NCI-H526 (cell line): ENCODE measurements around the gene CCDC12.

Experiments used
- DNase-seq, 2 experiments: peaks; one replicate each; lab custom pipeline; 2025; lab: John Stamatoyannopoulos, UW

Gene CCDC12

DNA sequence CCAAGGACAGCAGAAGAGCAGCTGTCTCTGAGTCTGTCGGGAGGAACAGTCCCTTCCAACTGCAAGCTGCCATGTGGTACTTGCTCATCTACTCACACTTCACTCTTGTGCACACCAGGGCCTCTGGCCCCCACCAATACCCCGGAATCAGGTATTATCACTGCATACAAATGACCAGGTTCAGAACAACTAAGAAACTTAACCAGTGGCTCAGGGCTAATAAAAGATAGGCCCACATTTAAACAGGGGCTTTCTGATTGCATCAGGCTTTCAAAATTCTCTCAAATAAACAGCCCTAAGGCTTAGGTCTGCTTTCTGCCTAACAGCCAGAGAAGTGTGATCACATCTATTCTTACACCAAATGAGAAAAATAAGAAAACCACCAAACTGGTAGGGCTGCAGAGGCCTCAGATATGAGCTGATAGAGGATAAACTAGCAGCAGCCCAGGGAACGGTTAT is 20.7 kb downstream of the CCDC12 start:
- DNase-seq, result no peak

DNA sequence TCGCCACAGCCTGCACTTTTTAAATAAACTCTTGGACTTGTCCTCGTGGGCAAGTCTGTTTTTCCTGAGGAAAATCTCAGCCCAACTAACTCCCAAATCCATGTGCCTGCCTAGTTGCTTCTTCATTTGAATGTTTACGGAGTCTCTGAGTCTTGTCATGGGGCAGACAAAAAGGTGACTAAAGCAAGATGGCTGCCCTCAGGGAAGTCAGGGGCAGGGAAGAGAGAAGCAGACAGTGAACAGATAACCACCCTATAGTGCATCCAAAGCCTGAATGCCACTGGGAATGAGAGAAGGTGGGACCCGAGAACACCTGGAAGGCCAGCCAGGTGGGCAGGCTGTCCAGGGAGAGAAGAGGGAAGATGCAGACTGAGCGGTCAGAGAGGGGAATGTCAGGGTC is 21.4 kb downstream of the CCDC12 start:
- DNase-seq, result no peak

DNA sequence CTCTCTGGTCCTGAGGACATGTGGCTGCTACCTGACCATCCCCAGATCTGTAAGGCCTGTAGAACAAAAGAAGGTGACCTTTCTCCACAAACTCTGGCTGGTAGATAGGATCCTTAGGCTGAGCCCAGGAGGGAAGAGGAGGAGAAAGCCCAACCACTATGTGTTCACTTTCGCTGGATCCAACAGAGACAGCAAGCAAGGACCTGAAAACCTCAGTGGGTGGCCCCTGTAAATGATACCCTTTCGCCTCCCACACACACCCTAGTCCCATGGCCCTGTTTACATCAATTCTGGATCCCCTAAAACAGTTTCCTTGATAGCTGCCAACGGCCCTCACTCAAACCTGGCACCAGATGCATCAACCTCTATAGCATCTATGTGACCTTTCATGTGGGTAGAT is 22.4 kb downstream of the CCDC12 start:
- DNase-seq, result no peak

DNA sequence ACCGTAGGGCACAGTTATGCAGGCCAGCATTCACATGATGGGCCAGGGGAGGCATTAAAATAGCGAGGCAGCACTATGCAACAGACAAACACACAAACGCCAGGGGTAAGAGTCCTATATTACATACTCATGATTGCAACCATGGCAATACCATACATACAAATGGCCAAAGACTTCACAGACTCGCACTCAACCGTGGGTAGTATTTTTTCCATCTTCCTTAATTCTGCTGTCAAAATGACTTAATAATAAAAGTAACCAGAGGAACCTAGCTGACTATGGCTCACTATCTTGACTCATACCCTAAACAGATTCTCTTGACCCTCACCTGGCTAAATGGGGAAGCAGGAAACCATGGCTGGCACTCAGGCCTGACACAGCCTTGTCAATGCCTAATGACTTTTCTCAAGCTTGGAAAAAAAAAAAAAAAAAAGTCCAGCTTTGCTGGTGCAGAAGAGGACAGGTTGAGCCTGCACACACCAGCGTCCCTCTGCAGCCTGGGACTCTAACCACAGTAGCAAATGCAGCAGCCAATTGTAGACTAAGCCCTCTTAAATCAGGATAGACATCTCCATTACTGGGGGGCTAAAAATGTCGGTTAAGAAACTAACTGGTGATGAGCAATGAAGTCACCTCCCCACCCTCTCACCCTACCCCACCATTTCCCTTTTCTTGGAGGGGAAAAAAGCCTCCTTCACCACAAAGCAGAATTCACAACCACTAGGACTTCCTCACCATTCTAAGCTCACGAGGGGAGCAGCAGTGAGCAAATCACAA is 23.1 kb downstream of the CCDC12 start:
- no peak for DNase-seq

DNA sequence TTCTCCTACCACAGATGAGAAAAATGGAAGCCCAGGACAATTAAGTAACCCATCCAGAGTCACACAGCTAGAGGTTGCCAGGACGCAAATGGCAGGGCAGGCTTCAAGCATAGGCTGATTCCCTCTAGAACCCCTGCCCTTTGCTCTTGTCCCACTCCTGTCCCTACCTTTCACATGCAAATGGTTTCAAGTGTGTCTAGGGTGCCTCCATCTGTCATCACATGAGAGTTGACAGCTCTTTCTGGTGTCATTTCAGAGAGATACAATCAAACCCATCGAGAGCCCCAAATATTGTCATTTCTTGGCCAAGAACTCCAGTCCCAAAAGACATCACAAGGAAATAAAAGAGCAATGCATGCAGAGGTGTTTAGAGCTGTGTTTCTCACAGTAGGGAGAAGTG is 23.7 kb downstream of the CCDC12 start:
- DNase-seq, result no peak

DNA sequence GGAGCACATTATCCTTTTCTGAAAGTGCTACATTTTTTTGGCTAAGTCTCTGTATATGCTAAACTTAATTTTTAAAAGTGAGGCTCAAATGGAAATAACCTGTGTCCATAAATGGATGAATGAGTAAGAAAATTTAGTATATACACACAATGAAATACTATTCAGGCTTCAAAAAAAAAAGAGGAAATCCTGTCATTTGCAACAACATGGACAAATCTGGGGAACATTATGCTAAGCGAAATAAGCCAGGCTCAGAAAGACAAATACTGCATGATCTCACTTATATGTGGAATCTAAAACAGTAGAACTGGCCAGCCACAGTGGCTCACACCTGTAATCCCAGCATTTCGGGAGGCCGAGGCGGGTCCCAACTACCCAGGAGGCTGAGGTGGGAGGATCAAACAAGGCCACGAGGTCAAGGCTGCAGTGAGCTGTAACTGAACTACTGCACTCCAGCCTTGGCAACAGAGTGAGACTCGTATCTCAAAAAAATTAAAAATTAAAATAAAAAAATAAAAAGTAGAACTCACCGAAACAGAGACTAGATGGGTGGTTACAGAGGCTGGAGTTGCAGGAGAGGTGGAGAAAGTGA is 25.8 kb downstream of the CCDC12 start:
- DNase-seq, result no peak

DNA sequence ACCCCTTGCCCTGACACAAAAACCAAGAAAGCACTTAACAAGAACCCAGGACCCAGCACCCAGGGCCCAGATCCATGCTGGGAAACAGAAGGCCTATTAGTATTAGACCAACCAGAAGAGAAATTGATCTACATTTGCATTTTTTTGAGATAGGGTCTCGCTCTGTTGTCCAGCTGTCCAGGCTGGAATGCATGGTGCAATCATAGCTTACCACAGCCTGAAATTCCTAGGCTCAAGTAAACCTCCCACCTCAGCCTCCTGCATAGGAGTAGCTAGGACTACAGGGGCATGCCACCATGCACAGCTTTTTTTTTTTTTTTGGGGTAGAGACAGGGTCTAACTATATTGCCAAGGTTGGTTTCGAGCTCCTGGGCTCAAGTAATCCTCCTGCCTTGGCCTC is 26.4 kb downstream of the CCDC12 start:
- no peak for DNase-seq

DNA sequence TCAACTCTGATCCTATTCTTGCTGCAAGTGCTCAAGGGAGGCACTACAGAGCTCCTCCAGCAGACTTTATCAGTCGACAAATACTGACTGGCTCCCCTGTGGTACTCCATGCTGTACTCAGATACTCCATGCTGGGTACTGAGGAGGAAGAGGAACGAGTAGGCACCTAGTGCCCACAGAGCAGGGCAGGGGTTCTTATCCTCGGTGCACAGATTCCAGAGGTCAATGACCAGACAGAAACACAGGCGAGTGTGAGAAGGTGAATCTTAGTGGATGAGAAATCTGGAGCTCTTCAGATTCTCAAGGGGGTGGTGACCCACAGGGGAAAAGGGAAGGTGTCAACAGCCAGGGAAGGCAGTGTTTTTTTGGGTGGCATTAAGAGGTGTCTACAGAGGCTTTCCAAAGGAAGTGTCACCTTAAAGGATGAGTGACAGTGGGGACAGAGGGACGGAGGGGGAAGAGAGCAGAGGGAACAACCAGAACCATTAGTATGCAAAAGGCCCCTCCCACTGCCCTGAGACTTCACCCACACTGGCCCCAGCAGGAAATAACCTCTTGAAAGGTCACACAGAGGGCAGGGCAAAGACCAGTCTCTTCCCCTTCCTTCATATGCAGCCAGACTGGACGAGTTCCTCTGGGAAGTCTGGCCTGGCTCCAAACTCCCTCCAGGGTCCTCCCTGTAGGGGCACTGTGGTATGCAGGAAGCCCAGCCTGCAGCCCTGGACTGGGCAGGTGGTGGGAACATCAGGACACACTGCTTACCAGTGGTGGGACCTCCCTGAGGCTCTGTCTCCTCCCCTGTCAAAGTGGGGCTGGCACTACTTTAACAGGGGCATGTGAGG is 27.5 kb downstream of the CCDC12 start:
- no peak for DNase-seq

DNA sequence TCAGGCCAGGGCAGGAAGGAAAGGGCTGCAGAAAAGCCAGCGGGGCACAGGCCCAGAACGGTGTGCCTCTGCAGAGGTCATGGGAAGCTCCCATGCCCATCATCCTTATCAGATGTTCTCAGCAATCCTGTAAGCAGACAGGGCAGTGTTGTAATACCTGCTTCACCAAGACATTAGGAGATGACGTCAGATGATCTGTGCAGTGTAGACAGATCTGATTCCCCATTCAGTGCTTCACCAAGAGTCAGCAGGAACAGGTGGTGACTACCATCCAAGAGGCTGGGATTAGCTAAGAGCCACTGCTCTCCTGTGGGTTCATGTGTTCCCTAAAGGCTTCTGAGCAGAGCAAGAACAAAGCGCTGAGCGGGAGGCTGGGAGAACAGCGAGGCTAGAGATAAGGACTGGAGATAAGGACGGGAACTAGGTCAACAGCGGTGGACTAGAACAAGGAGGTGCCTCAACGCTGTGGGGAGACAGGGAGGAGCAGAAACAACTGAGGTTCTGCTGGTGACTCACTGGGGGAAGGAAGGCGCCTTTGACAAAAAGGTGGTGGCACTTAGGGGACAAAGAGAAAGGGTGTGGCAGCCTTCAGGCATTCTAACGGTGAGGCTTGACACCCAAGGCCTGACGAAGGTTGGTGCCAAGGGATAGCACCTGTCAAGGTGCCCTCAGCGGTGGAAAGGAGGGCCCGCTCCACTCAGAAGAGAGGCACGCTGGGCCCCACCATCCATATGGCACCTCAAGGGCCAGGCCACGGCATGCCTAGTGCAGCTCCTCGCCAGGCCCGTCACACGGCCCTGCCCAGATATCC is 28.4 kb downstream of the CCDC12 start:
- no peak for DNase-seq

DNA sequence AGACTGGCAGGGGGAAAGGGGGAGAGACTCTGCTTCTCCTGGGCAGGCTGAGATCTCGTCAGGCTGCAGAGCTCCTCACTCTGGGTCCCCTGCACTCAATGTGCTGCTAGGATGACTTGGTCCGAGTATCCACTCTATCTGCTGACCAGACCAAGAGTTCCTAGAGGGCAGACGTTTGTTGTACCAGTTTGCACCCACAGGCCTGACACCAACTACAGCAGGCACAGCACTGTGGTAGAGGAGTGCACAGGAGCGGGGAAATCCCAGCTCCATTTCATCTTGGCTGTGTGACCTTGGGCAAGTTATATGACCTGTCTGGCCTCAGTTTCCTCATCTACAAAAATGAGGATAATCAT is 29.0 kb downstream of the CCDC12 start:
- no peak for DNase-seq

DNA sequence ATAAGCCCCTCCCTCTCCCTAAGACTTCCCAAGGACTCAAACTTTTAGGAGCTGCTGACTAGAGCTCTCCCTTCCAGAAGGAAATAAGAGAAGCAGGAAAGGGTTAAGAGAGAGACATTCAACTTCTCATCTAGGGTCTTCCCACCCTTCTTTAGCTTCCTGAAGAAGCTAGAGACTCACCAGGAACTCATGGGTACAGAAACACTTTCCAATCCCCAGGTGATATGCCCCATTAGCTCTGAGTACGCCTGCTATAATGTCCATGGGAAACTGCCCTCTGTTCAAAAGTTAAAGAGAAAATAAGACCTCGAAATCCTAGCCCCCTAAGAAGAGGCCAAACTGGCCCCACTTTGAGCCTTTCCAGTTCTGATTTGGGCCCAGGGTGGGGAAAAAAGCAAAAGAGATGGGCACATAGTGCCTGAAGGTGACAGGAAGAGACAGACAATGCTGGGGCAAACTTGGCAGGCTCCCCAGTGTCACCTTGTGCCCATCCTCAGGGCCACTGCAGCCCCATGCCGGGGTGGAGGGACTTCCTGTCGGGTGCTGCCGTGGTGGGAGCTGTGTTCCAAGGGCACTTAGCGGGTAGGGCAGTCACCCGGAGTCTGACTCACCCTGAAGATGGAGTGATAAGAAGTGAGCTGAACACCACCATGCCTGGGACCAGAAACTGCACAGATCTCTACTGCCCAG is 29.5 kb downstream of the CCDC12 start:
- DNase-seq, result no peak

DNA sequence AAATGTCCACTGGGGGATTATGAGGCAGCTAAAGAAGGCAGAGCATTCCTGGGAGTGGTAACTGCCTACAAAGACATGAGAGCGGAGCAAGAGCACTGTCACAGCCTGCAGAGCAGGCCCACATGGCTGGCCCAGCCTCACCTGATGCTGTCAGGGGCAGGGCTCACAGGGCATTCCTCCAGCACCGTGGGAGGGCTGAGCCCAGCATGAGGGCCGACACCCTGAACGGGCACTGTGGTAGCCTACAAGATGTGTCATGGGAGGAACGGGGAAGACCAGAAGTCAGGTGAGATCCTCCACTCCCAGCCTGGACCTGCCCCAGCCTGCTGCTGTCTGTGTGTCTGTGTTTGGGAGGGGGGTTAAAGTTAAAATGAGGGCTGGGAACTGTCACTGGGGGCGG is 30.1 kb downstream of the CCDC12 start:
- DNase-seq, result no peak

DNA sequence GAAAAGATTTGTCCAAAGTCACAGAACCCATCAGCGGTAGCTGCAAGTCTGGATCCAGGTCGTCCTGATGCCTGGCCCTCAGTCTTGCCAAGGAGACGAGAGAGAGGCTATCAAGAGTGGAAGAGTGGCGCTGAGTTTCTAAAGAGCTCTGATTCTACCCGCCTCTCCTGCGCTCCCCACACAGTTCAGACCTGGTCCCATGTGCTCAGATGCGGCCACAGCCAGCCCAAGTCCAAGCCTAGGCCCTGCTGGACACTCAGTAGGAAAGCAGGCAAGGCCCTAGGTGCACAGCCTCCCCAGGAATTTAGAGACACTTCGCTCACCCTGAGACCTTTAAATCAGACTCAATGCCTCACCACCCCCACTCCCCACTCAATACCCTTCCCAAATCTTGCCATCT is 32.4 kb downstream of the CCDC12 start:
- DNase-seq, result no peak

DNA sequence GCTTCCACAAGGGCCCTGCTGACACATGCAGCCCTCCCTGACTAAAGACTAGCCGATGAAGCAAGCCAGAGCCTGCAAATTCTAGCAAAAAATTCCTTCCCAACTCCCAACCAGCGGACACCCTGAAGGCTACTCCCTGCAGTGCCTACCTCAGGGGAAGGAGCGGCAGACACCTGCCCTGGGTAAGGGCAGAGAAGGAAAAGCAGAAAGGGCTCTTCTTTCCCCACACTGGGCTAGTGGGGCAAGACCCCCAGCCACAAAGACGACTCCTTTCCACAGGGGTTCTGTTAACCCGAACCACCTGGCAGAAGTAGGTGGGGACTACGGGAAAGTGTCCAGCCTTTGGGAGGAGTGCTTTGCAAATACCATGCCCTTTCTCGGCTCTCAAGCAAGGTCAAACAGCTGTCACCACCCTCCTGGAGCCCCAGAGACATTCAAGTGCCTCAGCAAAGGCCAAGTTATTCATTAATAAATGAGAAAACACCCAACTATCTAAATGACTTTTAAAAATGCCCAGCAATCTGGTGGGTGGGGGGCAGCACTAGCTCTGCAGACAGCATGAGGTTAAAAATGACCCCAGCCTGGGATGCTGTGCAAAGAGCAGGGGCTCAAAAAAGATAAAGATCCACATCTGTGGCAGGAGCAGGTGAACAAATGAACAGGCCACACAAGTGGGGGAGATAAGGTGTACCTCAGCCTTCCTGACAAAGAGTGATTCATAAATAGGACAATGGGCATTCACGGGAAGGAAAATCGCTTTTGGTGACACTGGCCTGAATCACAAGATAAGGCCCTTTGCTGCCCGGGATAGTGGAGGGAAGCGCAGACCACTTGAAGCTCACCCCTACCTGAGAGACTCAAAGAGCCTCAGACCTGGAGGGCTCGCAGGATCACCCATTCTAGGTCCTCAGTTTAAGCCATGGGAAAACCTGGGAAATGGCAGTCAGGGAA is 33.0 kb downstream of the CCDC12 start:
- no peak for DNase-seq

DNA sequence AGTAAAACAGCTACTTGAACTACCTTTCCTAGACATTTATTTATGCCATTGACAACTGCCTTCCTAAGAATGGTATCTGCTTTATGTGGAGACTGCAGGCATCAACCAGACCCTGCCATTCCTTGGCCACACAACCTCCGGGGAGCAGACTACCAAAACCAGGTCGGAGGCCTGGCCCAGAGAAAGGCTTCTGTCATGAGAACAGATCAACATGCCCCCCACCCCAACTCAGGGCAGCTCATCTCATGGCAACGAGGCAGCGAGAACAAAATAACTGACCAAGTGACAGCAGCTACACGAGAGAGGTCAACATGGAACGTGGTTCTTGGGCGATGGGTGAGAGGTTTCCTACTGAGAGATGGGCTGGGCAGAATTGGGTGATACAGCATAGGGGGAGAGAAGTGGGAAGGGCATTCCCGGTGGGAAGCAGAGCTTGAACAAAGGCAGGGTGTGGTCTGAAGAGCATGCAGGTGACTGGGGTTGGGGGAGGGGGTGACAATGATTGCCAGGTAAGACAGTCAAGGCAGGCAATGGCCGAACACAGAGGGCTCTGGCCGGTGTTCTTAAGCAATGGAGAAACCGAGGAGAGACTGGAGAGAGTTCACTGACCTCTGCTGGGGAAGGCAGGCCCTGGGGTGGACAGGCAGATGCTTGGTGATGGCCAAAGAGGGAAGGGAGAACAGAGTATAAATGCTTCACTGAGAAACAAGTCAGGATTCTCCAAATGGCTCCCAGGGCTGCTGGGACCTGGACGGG is 33.9 kb downstream of the CCDC12 start:
- DNase-seq, result no peak

DNA sequence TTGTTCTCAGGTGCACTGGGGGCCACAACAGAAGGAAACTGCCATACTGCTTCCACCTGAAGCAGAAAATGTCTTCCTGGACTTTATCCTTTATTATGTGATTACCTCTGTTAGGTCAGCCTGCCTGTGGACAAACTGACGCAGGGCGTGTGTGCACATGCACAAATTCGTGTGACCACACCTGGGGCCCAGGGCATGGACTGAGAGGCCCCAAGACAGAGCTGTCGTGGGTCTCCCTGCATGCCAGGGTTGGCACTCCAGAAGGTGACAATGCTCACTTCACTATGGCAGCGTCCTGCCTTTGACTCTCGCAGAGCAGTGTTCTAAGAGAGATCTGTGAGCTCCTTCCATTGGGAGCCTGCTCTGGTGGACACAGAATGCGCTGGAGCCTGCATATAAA is 34.5 kb downstream of the CCDC12 start:
- no peak for DNase-seq

DNA sequence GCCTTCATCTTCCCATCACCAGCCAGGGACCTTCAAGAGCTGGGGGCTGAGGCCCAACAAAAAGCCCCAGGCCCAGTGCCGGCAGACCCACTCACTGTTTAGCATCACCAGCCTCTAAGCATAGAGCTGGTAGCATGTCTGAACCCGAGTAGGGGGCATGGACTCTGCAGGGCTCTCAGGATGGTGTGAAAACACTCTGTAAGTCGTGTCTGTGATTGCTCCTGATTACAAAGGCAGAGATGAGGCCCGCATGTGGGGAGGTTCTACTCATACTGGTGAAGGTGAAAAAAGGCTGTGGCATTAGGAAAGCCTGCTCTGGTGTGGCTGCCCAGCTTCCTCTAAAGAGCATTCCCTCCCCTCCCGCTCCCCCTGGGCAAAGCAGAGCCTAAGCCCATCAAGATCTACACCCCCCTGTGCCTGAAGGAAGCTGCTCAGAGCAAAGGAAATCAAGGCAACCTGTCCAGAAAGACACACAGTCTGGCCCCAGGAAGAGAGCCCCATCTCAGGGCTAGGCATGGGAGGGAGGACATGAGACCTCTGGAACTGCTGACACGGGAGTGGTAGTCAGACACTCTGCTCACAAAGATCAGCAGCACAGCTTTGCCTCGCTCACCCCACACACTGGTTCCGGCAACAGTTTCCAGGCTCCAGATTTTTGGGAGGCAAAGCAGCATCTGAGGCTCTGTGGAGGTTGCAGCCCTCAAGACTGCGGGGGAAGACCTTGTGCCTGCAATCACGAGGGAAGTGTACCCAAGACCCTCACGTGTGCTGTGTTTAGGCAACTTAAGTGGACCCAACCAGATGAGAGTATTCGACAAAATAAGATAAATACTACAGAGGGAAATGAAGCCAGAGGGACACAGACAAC is 36.7 kb downstream of the CCDC12 start:
- no peak for DNase-seq

DNA sequence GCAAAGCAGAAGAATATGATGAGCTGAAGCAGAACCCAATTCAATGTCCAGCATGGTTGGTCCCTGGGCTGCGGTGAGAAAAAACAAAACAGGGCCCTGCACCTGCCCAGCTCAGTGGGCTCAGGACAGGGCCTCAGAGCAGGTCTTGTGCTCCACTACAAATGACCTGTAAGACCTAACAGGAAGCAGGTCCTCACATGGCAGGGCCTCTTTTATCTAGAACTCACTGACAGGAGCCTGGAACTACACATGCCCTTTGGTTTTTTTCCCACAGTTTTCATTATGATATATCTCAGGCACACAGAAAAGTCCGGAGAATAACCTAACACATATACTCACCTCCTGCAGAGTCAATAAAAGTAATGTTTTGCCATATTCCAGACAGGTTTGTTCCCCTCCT is 38.4 kb downstream of the CCDC12 start:
- no peak for DNase-seq
